A549 (cell line): ENCODE data around the gene ACTRT1. TPM values are rescaled to one million over a fixed set of nuclear protein-coding genes. Genes with fewer than 3 reads are reported as not detected.

Experiments
- ATAC-seq, 2 experiments: fragments of 200-7000 bp in 1 of 2; fragments of >200 bp in 1 of 2; cut with Nextera tagmentation in 1 of 2; cut with Tn5 transposase in 1 of 2; 3 replicates each; pipeline versions ENCODE4 v1.8.0 to v1.9.1; 2018 to 2020; ENCODE audit warnings: mild to moderate bottlenecking in 1 of 2, moderate library complexity in 1 of 2
- CTCF ChIA-PET: fragments of 300-600 bp; sonication (Branson Sonifier 250); formaldehyde crosslinking; extraction: SDS; loops from one replicate; lab custom pipeline; 2021; ENCODE audit warnings: antibody characterized with exemption, inconsistent platforms; lab: Yijun Ruan, JAX
- POLR2A ChIA-PET: fragments of 350-600 bp; formaldehyde crosslinking; extraction: SDS; loops from one replicate; lab custom pipeline; 2021; ENCODE audit warnings: antibody characterized with exemption, inconsistent platforms; lab: Yijun Ruan, JAX
- DNase-seq, 2 experiments: peaks; one replicate each; pipeline versions ENCODE4 v3.0.0 to v3.0.0-alpha.2; 2011 to 2016; ENCODE audit warnings: low read depth in 1 of 2, low spot score in 1 of 2
- FAIRE-seq: peaks from 2 replicates; lab custom pipeline; 2011; peaks lifted over from hg19 to GRCh38; lab: Jason Lieb, UNC
- H3K27ac ChIP-seq, 2 experiments: fragments of >200 bp; sonication (Bioruptor Twin); formaldehyde crosslinking; 3 replicates each; pipeline ENCODE4 v1.5.1; 2016 to 2017
- H3K4me1 ChIP-seq: fragments of >200 bp; sonication (Bioruptor Twin); formaldehyde crosslinking; 3 replicates; pipeline ENCODE4 v1.6.1; 2016
- H3K4me2 ChIP-seq: fragments of >200 bp; sonication (Bioruptor Twin); formaldehyde crosslinking; 3 replicates; pipeline ENCODE4 v1.6.1; 2016
- H3K4me3 ChIP-seq: fragments of >200 bp; sonication (Bioruptor Twin); formaldehyde crosslinking; 3 replicates; pipeline ENCODE4 v1.5.1; 2016
- H3K9me3 ChIP-seq: fragments of >200 bp; sonication (Bioruptor Twin); formaldehyde crosslinking; 3 replicates; pipeline ENCODE4 v1.6.1; 2016
- FOSL2 ChIP-seq, 2 experiments: fragments of 450-650 bp in 1 of 2; fragments of >200 bp in 1 of 2; sonication (Bioruptor Twin) in 1 of 2; formaldehyde crosslinking; IDR thresholded peaks; 2 replicates each; pipeline versions ENCODE4 v1.5.0 to v1.6.1; 2016 to 2020; ENCODE audit warnings: mild to moderate bottlenecking in 1 of 2, moderate library complexity in 1 of 2
- HOXB5 ChIP-seq: fragments of 250-450 bp; sonication (Bioruptor Pico); IDR thresholded peaks from 2 replicates; pipeline ENCODE4 v1.5.0; 2020; ENCODE audit warnings: mild to moderate bottlenecking, moderate library complexity
- JUN ChIP-seq, 2 experiments: fragments of >200 bp; sonication (Bioruptor Twin); formaldehyde crosslinking; IDR thresholded peaks; 2 replicates in 1 of 2; 3 replicates in 1 of 2; pipeline ENCODE4 v1.6.1; 2016 to 2017
- MAFK ChIP-seq: fragments of 450-650 bp; IDR thresholded peaks from 2 replicates; pipeline ENCODE4 v1.6.1; 2014; ENCODE audit not compliant: partially characterized antibody
- NPAS2 ChIP-seq: fragments of 250-450 bp; sonication (Bioruptor Pico); IDR thresholded peaks from 2 replicates; pipeline ENCODE4 v1.8.0; 2022; ENCODE audit warnings: mild to moderate bottlenecking, moderate library complexity, borderline replicate concordance
- WGBS: methylation state at CpG from one replicate; pipeline ENCODE4 v1.1.6; 2017; ENCODE audit errors: missing lambda C conversion rate; 5-methylcytosine and 5-hydroxymethylcytosine counted together
- polyA plus RNA-seq, 4 experiments: library from polyadenylated mRNA; depleted of rRNA in 3 of 4; stranded (reverse); fragments of >200 nt; fragmentation: RNase III in 1 of 4; extraction: RNeasy Plus Mini Kit Qiagen cat#74134 plus additional on column Dnase treatment in 1 of 4; gene quantifications; 2 replicates in 3 of 4; 3 replicates in 1 of 4; pipeline ENCODE4 v1.2.3, GENCODE V29; 2011 to 2017

ACTRT1 gene
- polyA plus RNA-seq, 2 of the 4 experiments (the other 2 are of a cell fraction): not detected

GRCh38 chrX:128012015-128012414, 40.2 kb downstream of the ACTRT1 start:
- no peak for ATAC-seq
- no peaks in the 10 kb centered on the region for H3K9me3 ChIP-seq
- H3K27ac ChIP-seq: no peak overlapping the region
- TF ChIP-seq JUN (IDR thresholded peaks at IDR 0.05) (no peak), MAFK (peak; percentile 40)
- TF ChIP-seq, all 56 proteins: peak for 1
- no peak for FAIRE-seq
- WGBS: 20% methylated on average over 1 of the region's 1 CpG
- ChIA-PET POLR2A (no interaction called here), CTCF (no interaction called here)
- Histone ChIP-seq H3K4me1 (no peaks in the 10 kb centered on the region), H3K4me3 (no peak overlapping the region), H3K4me2 (no peak overlapping the region)
- DNase-seq: no peak

DNA sequence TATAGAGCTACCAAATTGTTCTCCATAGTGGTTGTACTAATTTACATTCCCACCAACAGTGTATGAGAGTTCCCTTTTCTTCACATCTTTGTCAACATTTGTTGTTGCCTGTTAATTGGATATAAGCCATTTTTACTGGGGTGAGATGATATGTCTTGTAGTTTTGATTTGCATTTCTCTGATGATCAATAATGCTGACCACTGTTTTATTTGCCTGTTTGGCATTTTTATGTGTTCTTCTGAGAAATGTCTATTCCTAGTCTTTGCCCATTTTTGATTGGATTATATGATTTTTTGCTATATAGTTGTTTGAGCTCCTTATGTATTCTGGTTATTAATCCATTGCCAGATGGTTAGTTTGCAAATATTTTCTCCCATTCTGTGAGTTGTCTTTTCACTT, 44.3 kb downstream of the ACTRT1 start:
- no peak overlapping the region for H3K4me2 ChIP-seq
- no peak for TF ChIP-seq NPAS2 (CRISPR knock-in tag)
- no peak for TF ChIP-seq HOXB5 (CRISPR knock-in tag)
- TF ChIP-seq MAFK: peak; percentile 33
- TF ChIP-seq FOSL2 (IDR thresholded peaks at IDR 0.05): no peak
- no peak for TF ChIP-seq FOSL2 (CRISPR knock-in tag; IDR thresholded peaks at IDR 0.05)
- TF ChIP-seq, all 56 proteins: peak for 1
- POLR2A ChIA-PET: no interaction called here
- Histone ChIP-seq H3K4me1 (no peaks in the 10 kb centered on the region), H3K27ac (no peak overlapping the region), H3K9me3 (no peaks in the 10 kb centered on the region), H3K4me3 (no peak overlapping the region)
- DNase-seq (no peak), FAIRE-seq (peak; percentile 28), ATAC-seq (no peak)
- CTCF ChIA-PET: no interaction called here
